NCI-H2107 treated with DMSO at 0.1 percent for 48 hours (cell line): ENCODE results near the gene SERINC2.

Experiments used
- DNase-seq: peaks from one replicate; lab custom pipeline; 2025; ENCODE audit not compliant: unreplicated experiment; lab: John Stamatoyannopoulos, UW

Gene SERINC2

GRCh38 chr1:31412732-31413404 is at the start of gene SERINC2:
Gene SERINC2 (plus strand): TSS chr1:31413213. CDS start chr1:31413266, 53 bp downstream.
- peak; percentile 12 for DNase-seq

GRCh38 chr1:31364561-31365250 is 48.3 kb upstream of the SERINC2 start:
- no peak for DNase-seq

GRCh38 chr1:31366796-31367195 is 46.2 kb upstream of the SERINC2 start:
- DNase-seq, result no peak

GRCh38 chr1:31368611-31369107 is 44.4 kb upstream of the SERINC2 start:
- DNase-seq, result no peak

- DNase-seq, result no peak
Measured at GRCh38 chr1:31370021-31370420, 43.0 kb upstream of the SERINC2 start.

GRCh38 chr1:31370565-31370964 is 42.4 kb upstream of the SERINC2 start:
- no peak for DNase-seq

GRCh38 chr1:31371121-31371959 is 41.7 kb upstream of the SERINC2 start:
- no peak for DNase-seq

- no peak for DNase-seq
Measured at GRCh38 chr1:31372051-31372450, 41.0 kb upstream of the SERINC2 start.

GRCh38 chr1:31372751-31373055 is 40.3 kb upstream of the SERINC2 start:
- DNase-seq, result no peak

- peak; percentile 52 for DNase-seq
Measured at GRCh38 chr1:31373056-31373896, 39.7 kb upstream of the SERINC2 start, which contains the start of gene FABP3. Gene FABP3 (minus strand): TSS chr1:31373076. CDS start chr1:31373014, 62 bp downstream.

GRCh38 chr1:31373897-31374486 is 39.0 kb upstream of the SERINC2 start:
- DNase-seq, result no peak

- no peak for DNase-seq
Measured at GRCh38 chr1:31374511-31375196, 38.4 kb upstream of the SERINC2 start.

- DNase-seq, result no peak
Measured at GRCh38 chr1:31376375-31377134, 36.5 kb upstream of the SERINC2 start.

GRCh38 chr1:31377364-31377863 is 35.6 kb upstream of the SERINC2 start:
- DNase-seq, result no peak

- DNase-seq, result no peak
Measured at GRCh38 chr1:31378001-31378400, 35.0 kb upstream of the SERINC2 start.

GRCh38 chr1:31380181-31380580 is 32.8 kb upstream of the SERINC2 start:
- DNase-seq, result no peak

- no peak for DNase-seq
Measured at GRCh38 chr1:31381394-31382294, 31.4 kb upstream of the SERINC2 start.
